Fibroblast of lung (primary cell): ENCODE data around the gene NIP7. TPM values are rescaled to one million over a fixed set of nuclear protein-coding genes. Genes with fewer than 3 reads are reported as not detected.

Experiments
- DNase-seq, 2 donors: peaks; one replicate each; pipeline versions ENCODE4 v3.0.0 to v3.0.0-alpha.2; 2010; ENCODE audit warnings: low read depth in 2 of 2
- H2AFZ ChIP-seq: 2 replicates; pipeline ENCODE4 v1.5.1; 2012; ENCODE audit warnings: low read length, control low read depth, inconsistent platforms
- H3K27ac ChIP-seq: 2 replicates; pipeline ENCODE4 v1.5.1; 2011; ENCODE audit warnings: low read length, control low read depth; ENCODE audit not compliant: insufficient read depth
- H3K27me3 ChIP-seq: 2 replicates; pipeline ENCODE4 v1.5.1; 2011; ENCODE audit warnings: mild to moderate bottlenecking, low read length; ENCODE audit not compliant: control insufficient read depth, insufficient read depth
- H3K36me3 ChIP-seq: 2 replicates; pipeline ENCODE4 v1.5.1; 2011; ENCODE audit warnings: low read length; ENCODE audit not compliant: control insufficient read depth, insufficient read depth
- H3K4me1 ChIP-seq: 2 replicates; pipeline ENCODE4 v1.5.1; 2011; ENCODE audit warnings: low read length; ENCODE audit not compliant: control insufficient read depth, insufficient read depth; ENCODE audit errors: extremely low read depth
- H3K4me2 ChIP-seq: 2 replicates; pipeline ENCODE4 v1.5.1; 2011; ENCODE audit warnings: low read length, control low read depth; ENCODE audit not compliant: insufficient read depth; ENCODE audit errors: extremely low read depth
- H3K4me3 ChIP-seq, 4 experiments: fragments of 200-600 bp in 1 of 4; sonication (generic) in 1 of 4; replicated peaks in 1 of 4; 2 replicates each; pipeline ENCODE4 v1.5.1; 2011 to 2016; ENCODE audit warnings: low read length in 4 of 4, low read depth in 3 of 4, mild to moderate bottlenecking in 3 of 4, control low read depth in 2 of 4, inconsistent platforms in 1 of 4, mixed read lengths in 1 of 4; ENCODE audit not compliant: insufficient read depth in 1 of 4; ENCODE audit errors: control extremely low read depth in 1 of 4
- H3K79me2 ChIP-seq: 2 replicates; pipeline ENCODE4 v1.5.1; 2012; ENCODE audit warnings: mild to moderate bottlenecking, low read length, inconsistent platforms; ENCODE audit not compliant: control insufficient read depth, insufficient read depth
- H3K9ac ChIP-seq: 2 replicates; pipeline ENCODE4 v1.5.1; 2011; ENCODE audit warnings: mild to moderate bottlenecking, low read length, control low read depth; ENCODE audit not compliant: insufficient read depth
- H3K9me3 ChIP-seq: 2 replicates; pipeline ENCODE4 v1.5.1; 2012; ENCODE audit warnings: low read depth, low read length; ENCODE audit not compliant: control insufficient read depth, insufficient read depth
- H4K20me1 ChIP-seq: 2 replicates; pipeline ENCODE4 v1.5.1; 2011; ENCODE audit warnings: low read length; ENCODE audit not compliant: control insufficient read depth, insufficient read depth; ENCODE audit errors: extremely low read depth
- CTCF ChIP-seq, 2 donors: IDR thresholded peaks in 1 of 2; conservative IDR thresholded peaks in 1 of 2; 1 replicate in 1 of 2; 2 replicates in 1 of 2; pipeline ENCODE4 v1.5.1; 2011 to 2012; ENCODE audit warnings: low read length in 2 of 2, control low read depth in 1 of 2, inconsistent platforms in 1 of 2, low read depth in 1 of 2, mild to moderate bottlenecking in 1 of 2
- EZH2 ChIP-seq: IDR thresholded peaks from 2 replicates; pipeline ENCODE4 v1.5.1; 2012; ENCODE audit warnings: low read length, control low read depth, mild to moderate bottlenecking; ENCODE audit errors: missing control alignments
- polyA plus RNA-seq, 2 donors: library from polyadenylated mRNA; depleted of rRNA in 1 of 2; stranded (reverse) in 1 of 2; unstranded in 1 of 2; fragments of >200 nt; gene quantifications; 2 replicates each; pipeline ENCODE4 v1.2.1, GENCODE V29; 2011 to 2012; ENCODE audit warnings: missing spikeins in 1 of 2
- total RNA-seq: library from RNA; depleted of rRNA; stranded (reverse); fragments of >200 nt; gene quantifications from 2 replicates; pipeline ENCODE4 v1.2.1, GENCODE V29; 2014

NIP7 gene
- total and polyA plus RNA-seq, 2 donors (not counting 1 experiment from before 2014, with no cell fraction given) = 13.3 to 20.0 TPM

GRCh38 chr16:69321080-69321479 is 18.5 kb upstream of the NIP7 start:
- Histone ChIP-seq H3K4me2 (no peak overlapping the region), H3K9ac (no peak overlapping the region), H3K9me3 (no peaks in the 10 kb centered on the region), H4K20me1 (no peaks in the 10 kb centered on the region), H3K36me3 (peaks cover 53% of the 10 kb centered on the region), H3K27me3 (no peaks in the 10 kb centered on the region), H2AFZ (no peak overlapping the region), H3K4me1 (no peaks in the 10 kb centered on the region), H3K4me3 (no peak overlapping the region), H3K27ac (no peak overlapping the region), H3K79me2 (peaks cover 27% of the 10 kb centered on the region)
- no peak for DNase-seq
- TF ChIP-seq EZH2 (no peak), CTCF (conservative IDR thresholded peaks at IDR 0.05 in 1 of 2, IDR thresholded peaks at IDR 0.05 in 1 of 2; ENCODE audit: low read depth in 1 of 2, low read length in 2 of 2) (no peak)

GRCh38 chr16:69322343-69322742 is 17.2 kb upstream of the NIP7 start:
- Histone ChIP-seq H4K20me1 (no peaks in the 10 kb centered on the region), H2AFZ (no peak overlapping the region), H3K9me3 (no peaks in the 10 kb centered on the region), H3K4me2 (no peak overlapping the region), H3K9ac (no peak overlapping the region), H3K79me2 (peaks cover 34% of the 10 kb centered on the region), H3K4me3 (no peak overlapping the region), H3K36me3 (peaks cover 50% of the 10 kb centered on the region), H3K27me3 (no peaks in the 10 kb centered on the region), H3K4me1 (no peaks in the 10 kb centered on the region), H3K27ac (no peak overlapping the region)
- no peak for TF ChIP-seq EZH2
- TF ChIP-seq CTCF (conservative IDR thresholded peaks at IDR 0.05 in 1 of 2, IDR thresholded peaks at IDR 0.05 in 1 of 2; ENCODE audit: low read depth in 1 of 2, low read length in 2 of 2) = no peak
- no peak for DNase-seq

DNA sequence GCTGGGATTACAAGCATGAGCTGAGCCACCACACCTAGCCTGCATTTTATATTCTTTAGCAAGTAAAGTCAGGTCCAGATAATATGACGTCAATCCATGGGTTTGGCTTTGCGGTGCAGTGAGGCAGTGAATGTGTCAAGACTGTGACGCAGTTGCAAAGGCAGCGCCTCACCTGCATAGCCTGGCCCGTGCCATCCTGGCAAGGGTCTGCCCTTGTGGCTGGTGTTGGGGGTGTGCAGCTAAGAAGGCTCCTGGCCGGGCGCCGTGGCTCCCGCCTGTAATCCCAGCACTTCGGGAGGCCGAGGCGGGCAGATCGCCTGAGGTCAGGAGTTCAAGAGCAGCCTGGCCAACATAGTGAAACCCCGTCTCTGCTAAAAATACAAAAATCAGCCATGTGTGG is 16.2 kb upstream of the NIP7 start:
- Histone ChIP-seq H3K4me3 (no peak overlapping the region), H3K79me2 (peaks cover 42% of the 10 kb centered on the region), H3K27ac (no peak overlapping the region), H3K4me1 (peaks cover 3% of the 10 kb centered on the region), H3K4me2 (no peak overlapping the region), H3K9me3 (no peaks in the 10 kb centered on the region), H3K9ac (no peak overlapping the region), H2AFZ (no peak overlapping the region), H3K36me3 (peaks cover 46% of the 10 kb centered on the region), H4K20me1 (no peaks in the 10 kb centered on the region), H3K27me3 (no peaks in the 10 kb centered on the region)
- TF ChIP-seq CTCF (conservative IDR thresholded peaks at IDR 0.05 in 1 of 2, IDR thresholded peaks at IDR 0.05 in 1 of 2; ENCODE audit: low read depth in 1 of 2, low read length in 2 of 2) = no peak
- DNase-seq = no peak
